Peyer's patch (tissue), 4 donors: ENCODE data around the gene PLA2G4A. TPM values are rescaled to one million over a fixed set of nuclear protein-coding genes. Genes with fewer than 3 reads are reported as not detected.

Source experiments
- DNase-seq, 3 donors: peaks; one replicate each; pipeline ENCODE4 v3.0.0-alpha.2; 2017 to 2019
- H3K27ac ChIP-seq, 4 donors: fragments of 200-600 bp; sonication (generic); one replicate each; pipeline ENCODE4 v1.5.1; 2016 to 2019
- H3K27me3 ChIP-seq, 2 donors: fragments of 200-600 bp; sonication (generic); one replicate each; pipeline ENCODE4 v1.5.1; 2019
- H3K36me3 ChIP-seq, 3 donors: fragments of 200-600 bp; sonication (generic); one replicate each; pipeline ENCODE4 v1.5.1; 2016 to 2019
- H3K4me1 ChIP-seq, 4 donors: fragments of 200-600 bp; sonication (generic); one replicate each; pipeline ENCODE4 v1.5.1; 2016 to 2019
- H3K4me3 ChIP-seq, 4 donors: fragments of 200-600 bp; sonication (generic); 1 replicate in 3 of 4; 2 replicates in 1 of 4; pipeline ENCODE4 v1.5.1; 2016 to 2019; ENCODE audit warnings: mild to moderate bottlenecking in 1 of 4
- H3K9me3 ChIP-seq, 4 donors: fragments of 200-600 bp; sonication (generic); one replicate each; pipeline ENCODE4 v1.5.1; 2016 to 2019; ENCODE audit warnings: mild to moderate bottlenecking in 1 of 4
- POLR2A ChIP-seq, 2 donors: fragments of 450-650 bp; IDR thresholded peaks; one replicate each; pipeline ENCODE4 v1.5.1; 2017; ENCODE audit warnings: antibody characterized with exemption in 2 of 2, mild to moderate bottlenecking in 2 of 2, moderate library complexity in 2 of 2
- total RNA-seq, 4 donors: library from RNA; depleted of rRNA; stranded (reverse); fragments of >200 nt; gene quantifications; one replicate each; pipeline ENCODE4 v1.1.0, GENCODE V29; 2016
- TF ChIP-seq, protein P1 (sequence below), 6 experiments: fragments of 450-650 bp in 4 of 6; fragments of 200-600 bp in 2 of 6; sonication (generic) in 1 of 6; IDR thresholded peaks; one replicate each; pipeline ENCODE4 v1.5.1; 2017 to 2019; ENCODE audit warnings: antibody characterized with exemption in 6 of 6, mild to moderate bottlenecking in 3 of 6, moderate library complexity in 1 of 6

The PLA2G4A gene
- total RNA-seq, 4 donors from 2014 or later: 7.0 to 8.3 (median 7.6) TPM

DNA sequence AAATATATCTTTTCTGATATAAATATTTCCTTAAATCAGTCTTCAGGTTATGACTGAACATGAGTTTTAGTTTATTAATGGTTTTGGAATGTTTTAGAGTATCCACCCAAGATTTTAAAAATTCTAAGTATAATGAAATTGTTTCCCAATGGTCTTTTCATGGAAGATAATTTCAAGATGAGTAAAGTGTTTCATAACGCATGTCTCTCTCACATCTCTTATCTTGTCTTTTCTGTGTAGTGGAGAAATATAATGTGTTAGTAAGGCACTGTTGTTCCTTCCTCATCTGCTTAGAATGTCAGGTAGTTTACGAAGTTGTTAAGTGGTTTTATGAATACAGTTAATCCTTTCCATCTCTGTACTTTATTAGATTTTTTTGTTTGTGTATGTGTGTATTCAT, 49.6 kb downstream of the PLA2G4A start:
- Histone ChIP-seq H3K4me1 (no peaks in the 10 kb centered on the region), H3K27ac (no peak overlapping the region)
- no peak for DNase-seq

DNA sequence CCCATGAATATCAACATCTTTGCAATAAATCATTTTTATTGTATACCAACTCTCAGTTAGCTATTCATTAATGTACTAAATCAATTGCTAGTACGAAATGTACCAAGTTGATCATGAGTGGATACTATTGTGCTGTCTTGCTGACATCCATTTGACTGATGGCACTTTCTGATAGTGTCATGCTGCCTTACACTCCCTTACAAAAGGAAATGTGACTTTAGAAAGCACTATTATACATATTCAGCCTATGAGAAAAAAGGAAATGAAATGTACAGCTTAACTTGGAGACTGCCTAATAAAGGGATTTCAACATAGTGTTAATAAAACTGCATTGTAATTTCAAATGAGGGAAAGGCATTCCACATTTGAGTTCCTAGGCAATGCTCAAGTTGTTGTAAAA, 52.2 kb downstream of the PLA2G4A start:
- Histone ChIP-seq H3K27ac (no peak overlapping the region), H3K4me3 (no peak overlapping the region), H3K9me3 (no peaks in the 10 kb centered on the region), H3K4me1 (no peaks in the 10 kb centered on the region), H3K36me3 (no peaks in the 10 kb centered on the region), H3K27me3 (no peaks in the 10 kb centered on the region)
- no peak for DNase-seq
- TF ChIP-seq, protein P1, sequence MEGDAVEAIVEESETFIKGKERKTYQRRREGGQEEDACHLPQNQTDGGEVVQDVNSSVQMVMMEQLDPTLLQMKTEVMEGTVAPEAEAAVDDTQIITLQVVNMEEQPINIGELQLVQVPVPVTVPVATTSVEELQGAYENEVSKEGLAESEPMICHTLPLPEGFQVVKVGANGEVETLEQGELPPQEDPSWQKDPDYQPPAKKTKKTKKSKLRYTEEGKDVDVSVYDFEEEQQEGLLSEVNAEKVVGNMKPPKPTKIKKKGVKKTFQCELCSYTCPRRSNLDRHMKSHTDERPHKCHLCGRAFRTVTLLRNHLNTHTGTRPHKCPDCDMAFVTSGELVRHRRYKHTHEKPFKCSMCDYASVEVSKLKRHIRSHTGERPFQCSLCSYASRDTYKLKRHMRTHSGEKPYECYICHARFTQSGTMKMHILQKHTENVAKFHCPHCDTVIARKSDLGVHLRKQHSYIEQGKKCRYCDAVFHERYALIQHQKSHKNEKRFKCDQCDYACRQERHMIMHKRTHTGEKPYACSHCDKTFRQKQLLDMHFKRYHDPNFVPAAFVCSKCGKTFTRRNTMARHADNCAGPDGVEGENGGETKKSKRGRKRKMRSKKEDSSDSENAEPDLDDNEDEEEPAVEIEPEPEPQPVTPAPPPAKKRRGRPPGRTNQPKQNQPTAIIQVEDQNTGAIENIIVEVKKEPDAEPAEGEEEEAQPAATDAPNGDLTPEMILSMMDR (IDR thresholded peaks at IDR 0.05): no peak
- no peak for TF ChIP-seq POLR2A (IDR thresholded peaks at IDR 0.05)

More for the DNA sequence above, 49.6 kb downstream of the PLA2G4A start:
- no peaks in the 10 kb centered on the region for H3K9me3 ChIP-seq
- no peaks in the 10 kb centered on the region for H3K27me3 ChIP-seq
- no peaks in the 10 kb centered on the region for H3K36me3 ChIP-seq
- H3K4me3 ChIP-seq: no peak overlapping the region
- TF ChIP-seq, protein P1 (IDR thresholded peaks at IDR 0.05): no peak
- no peak for TF ChIP-seq POLR2A (IDR thresholded peaks at IDR 0.05)

DNA sequence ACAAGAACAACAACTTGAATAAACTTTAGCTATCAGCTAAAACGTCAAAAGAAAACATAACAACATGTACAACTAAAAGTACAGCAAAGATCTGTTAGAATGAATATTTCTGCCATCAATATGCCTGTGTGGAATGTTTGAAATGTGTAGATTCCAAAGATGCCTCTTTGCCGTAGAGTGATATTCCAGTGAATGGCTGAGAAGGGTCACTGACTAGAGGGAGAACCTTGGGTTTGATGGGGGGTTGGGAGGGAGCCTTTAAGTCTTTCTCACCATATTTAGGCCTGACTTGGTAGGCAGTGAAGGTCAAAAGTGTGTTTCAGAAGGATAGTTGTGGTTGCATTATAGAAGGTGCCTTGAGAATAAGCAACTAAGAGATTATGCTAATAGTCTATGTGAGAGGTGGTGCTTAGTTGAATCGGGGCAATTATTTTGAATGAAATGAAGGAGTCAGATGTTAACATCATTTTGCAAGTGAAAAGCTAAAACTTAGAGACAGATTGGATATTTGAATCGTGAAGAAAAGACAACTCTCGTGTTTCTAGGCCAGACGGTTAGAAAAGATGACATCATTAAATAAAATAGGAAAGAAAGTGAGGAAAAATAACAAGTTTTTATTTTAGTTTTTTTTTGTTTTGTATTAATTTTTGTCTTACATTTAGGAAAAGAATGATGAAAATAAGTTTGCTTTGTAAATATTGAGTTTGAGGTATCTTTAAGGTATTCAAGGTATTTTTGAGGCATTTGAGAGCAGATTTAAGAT, 53.8 kb downstream of the PLA2G4A start:
- DNase-seq: no peak
- no peaks in the 10 kb centered on the region for H3K36me3 ChIP-seq
- no peaks in the 10 kb centered on the region for H3K9me3 ChIP-seq
- no peaks in the 10 kb centered on the region for H3K4me1 ChIP-seq
- no peak overlapping the region for H3K27ac ChIP-seq
- H3K4me3 ChIP-seq: no peak overlapping the region
- no peak for TF ChIP-seq POLR2A (IDR thresholded peaks at IDR 0.05)
- TF ChIP-seq, protein P1 (IDR thresholded peaks at IDR 0.05): no peak
- H3K27me3 ChIP-seq: no peaks in the 10 kb centered on the region

DNA sequence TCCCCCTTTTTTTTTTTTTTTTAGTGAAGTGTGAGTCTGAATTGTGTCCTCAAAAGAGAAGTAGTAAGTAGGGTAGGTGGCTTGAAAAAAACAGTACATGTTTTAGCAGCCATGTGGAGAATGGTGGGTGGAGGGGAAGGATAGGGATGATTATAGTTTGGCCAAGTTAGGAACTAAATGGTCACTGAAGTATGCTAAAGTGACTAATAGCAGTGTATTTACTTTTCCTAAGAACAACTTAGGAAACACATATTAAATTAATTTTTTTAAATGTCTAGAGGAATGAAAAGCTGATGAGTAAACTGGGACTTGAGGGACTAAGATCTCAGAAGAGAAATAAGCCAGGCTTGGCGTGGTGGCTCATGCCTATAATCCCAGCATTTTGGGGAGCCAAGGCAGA, 55.5 kb downstream of the PLA2G4A start:
- Histone ChIP-seq H3K9me3 (no peaks in the 10 kb centered on the region), H3K27ac (no peak overlapping the region), H3K4me3 (no peak overlapping the region), H3K36me3 (no peaks in the 10 kb centered on the region), H3K27me3 (no peaks in the 10 kb centered on the region), H3K4me1 (no peaks in the 10 kb centered on the region)
- DNase-seq: no peak
- TF ChIP-seq, protein P1 (IDR thresholded peaks at IDR 0.05): no peak
- TF ChIP-seq POLR2A (IDR thresholded peaks at IDR 0.05): no peak

DNA sequence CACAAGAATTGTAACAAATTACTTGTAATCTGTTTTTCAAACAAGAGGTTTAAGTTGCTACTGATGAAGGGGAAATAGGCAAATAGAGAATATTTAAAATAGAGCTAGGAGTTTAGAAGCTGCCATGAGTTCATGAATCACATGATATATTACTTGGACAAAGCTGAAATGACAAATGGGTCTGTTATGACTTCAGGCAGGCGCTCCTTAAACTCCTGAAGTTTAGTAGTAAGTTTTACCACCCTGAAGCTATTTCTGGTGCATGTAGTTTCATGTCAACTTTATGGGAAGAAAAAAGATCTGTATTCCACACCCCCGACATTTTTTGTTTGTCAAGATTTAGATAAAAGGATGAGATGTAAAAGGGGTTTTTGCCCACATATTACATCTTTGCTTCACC, 58.5 kb downstream of the PLA2G4A start:
- no peaks in the 10 kb centered on the region for H3K27me3 ChIP-seq
- DNase-seq: no peak
- H3K9me3 ChIP-seq: no peaks in the 10 kb centered on the region
- H3K4me3 ChIP-seq: no peak overlapping the region
- no peaks in the 10 kb centered on the region for H3K36me3 ChIP-seq
- H3K4me1 ChIP-seq: no peaks in the 10 kb centered on the region
- TF ChIP-seq, protein P1 (IDR thresholded peaks at IDR 0.05): no peak
- TF ChIP-seq POLR2A (IDR thresholded peaks at IDR 0.05): no peak
- H3K27ac ChIP-seq: no peak overlapping the region
